HG02571 (cell line): Measurements from ENCODE around the gene SLC25A48.
A peak's percentile ranks its signal among the peaks of the same experiment; 100 is the strongest.

ENCODE experiments used
- ATAC-seq: cut with Tn5 transposase; IDR thresholded peaks from one replicate; pipeline ENCODE4 v1.9.1; 2021; ENCODE audit warnings: mild to moderate bottlenecking, moderate library complexity; ENCODE audit not compliant: unreplicated experiment

SLC25A48 gene

GRCh38 chr5:135879591-135879990 lies 45.1 kb downstream of the SLC25A48 start:
- no peak for ATAC-seq

GRCh38 chr5:135880278-135880677 lies 45.8 kb downstream of the SLC25A48 start:
- no peak for ATAC-seq

- ATAC-seq, result no peak
These were observed 46.3 kb downstream of the SLC25A48 start for GRCh38 chr5:135880801-135881200.

GRCh38 chr5:135881244-135881643 lies 46.8 kb downstream of the SLC25A48 start:
- ATAC-seq, result no peak

- no peak for ATAC-seq
These were observed 47.4 kb downstream of the SLC25A48 start for GRCh38 chr5:135881819-135882218.

- ATAC-seq, result no peak
These were observed 48.6 kb downstream of the SLC25A48 start for GRCh38 chr5:135883026-135883425.

- no peak for ATAC-seq
These were observed 49.0 kb downstream of the SLC25A48 start for GRCh38 chr5:135883441-135883840.

- no peak for ATAC-seq
These were observed 50.6 kb downstream of the SLC25A48 start for GRCh38 chr5:135885031-135885430.

- no peak for ATAC-seq
These were observed 51.7 kb downstream of the SLC25A48 start for GRCh38 chr5:135886136-135886535.

- ATAC-seq, result peak; percentile 83
These were observed 53.0 kb downstream of the SLC25A48 start for GRCh38 chr5:135887447-135887864.

GRCh38 chr5:135887881-135888614 lies 53.6 kb downstream of the SLC25A48 start:
- no peak for ATAC-seq

- no peak for ATAC-seq
These were observed 55.8 kb downstream of the SLC25A48 start for GRCh38 chr5:135890296-135890695.

GRCh38 chr5:135890867-135891266 lies 56.4 kb downstream of the SLC25A48 start:
- no peak for ATAC-seq

- ATAC-seq, result no peak
These were observed 56.8 kb downstream of the SLC25A48 start for GRCh38 chr5:135891268-135891667.

GRCh38 chr5:135891791-135892190 lies 57.3 kb downstream of the SLC25A48 start:
- ATAC-seq, result no peak

GRCh38 chr5:135894276-135894675 lies 59.8 kb downstream of the SLC25A48 start:
- no peak for ATAC-seq

GRCh38 chr5:135894789-135895188 lies 60.3 kb downstream of the SLC25A48 start:
- no peak for ATAC-seq

GRCh38 chr5:135895474-135896006 lies 61.1 kb downstream of the SLC25A48 start, which contains the start of gene IL9:
IL9 (minus strand) TSS chr5:135895841; CDS start chr5:135895816, 25 bp downstream.
- ATAC-seq, result no peak

- ATAC-seq, result no peak
These were observed 64.2 kb downstream of the SLC25A48 start for GRCh38 chr5:135898651-135899050.

GRCh38 chr5:135900276-135900675 lies 65.8 kb downstream of the SLC25A48 start:
- no peak for ATAC-seq

GRCh38 chr5:135901633-135902032 lies 67.2 kb downstream of the SLC25A48 start:
- no peak for ATAC-seq

- ATAC-seq, result no peak
These were observed 70.7 kb downstream of the SLC25A48 start for GRCh38 chr5:135905144-135905543.
